GM12801 (cell line): Measurements from ENCODE around the gene KRTAP2-2.
"Not testable (repeated sequence)": the region's sequence is repeated elsewhere in the genome, so short reads cannot be mapped to it uniquely, and the experiment has no call there.

Source experiments
- CTCF ChIP-seq: IDR thresholded peaks from one replicate; pipeline ENCODE4 v1.5.1; 2011; ENCODE audit warnings: control low read depth; ENCODE audit not compliant: insufficient read length; ENCODE audit errors: extremely low read depth

KRTAP2-2 gene

GRCh38 chr17:41055130-41055529 is at the start of gene KRTAP2-2:
Gene KRTAP2-2 (minus strand): TSS chr17:41055230. CDS start chr17:41055211, 19 bp downstream.
- not testable (repeated sequence) for TF ChIP-seq CTCF

GRCh38 chr17:41103896-41104295 is 48.9 kb upstream of the KRTAP2-2 start:
- no peak for TF ChIP-seq CTCF

- no peak for TF ChIP-seq CTCF
These were observed 46.7 kb upstream of the KRTAP2-2 start, which contains the start of gene KRTAP4-16 for GRCh38 chr17:41101586-41102259. Gene KRTAP4-16 (minus strand): TSS chr17:41102209. CDS start chr17:41102209, 0 bp downstream.

- TF ChIP-seq CTCF = no peak
These were observed 43.5 kb upstream of the KRTAP2-2 start for GRCh38 chr17:41098481-41098880.

GRCh38 chr17:41098042-41098441 is 43.0 kb upstream of the KRTAP2-2 start, which contains the start of gene KRTAP4-8:
Gene KRTAP4-8 (minus strand): TSS chr17:41098142. CDS start chr17:41098084, 58 bp downstream.
- no peak for TF ChIP-seq CTCF

GRCh38 chr17:41096055-41096454 is 41.0 kb upstream of the KRTAP2-2 start:
- no peak for TF ChIP-seq CTCF

GRCh38 chr17:41084100-41084856 is 29.2 kb upstream of the KRTAP2-2 start, which contains the start of gene KRTAP4-7:
Gene KRTAP4-7 (plus strand): TSS chr17:41084150. CDS start chr17:41084207, 57 bp downstream.
- TF ChIP-seq CTCF = not testable (repeated sequence)
